VCaP (cell line): ENCODE data around the gene WFS1.

Source experiments
- H3K27ac ChIP-seq: fragments of 450-650 bp; 2 replicates; pipeline ENCODE4 v1.5.1; 2017
- CTCF ChIP-seq: fragments of 450-650 bp; conservative IDR thresholded peaks from 2 replicates; pipeline ENCODE4 v1.5.1; 2017; ENCODE audit warnings: mild to moderate bottlenecking, moderate library complexity

WFS1 gene

GRCh38 chr4:6226506-6226905, 43.1 kb upstream of the WFS1 start:
- TF ChIP-seq CTCF, result no peak
- H3K27ac ChIP-seq, result no peak overlapping the region

- no peak overlapping the region for H3K27ac ChIP-seq
- TF ChIP-seq CTCF, result no peak
Measured at GRCh38 chr4:6227412-6228157, 42.1 kb upstream of the WFS1 start.

- no peak overlapping the region for H3K27ac ChIP-seq
- TF ChIP-seq CTCF, result no peak
Measured at GRCh38 chr4:6228158-6229067, 41.2 kb upstream of the WFS1 start.

GRCh38 chr4:6229095-6229494, 40.6 kb upstream of the WFS1 start:
- no peak overlapping the region for H3K27ac ChIP-seq
- no peak for TF ChIP-seq CTCF

GRCh38 chr4:6229671-6230501, 39.8 kb upstream of the WFS1 start:
- H3K27ac ChIP-seq, result no peak overlapping the region
- no peak for TF ChIP-seq CTCF

GRCh38 chr4:6230502-6230785, 39.2 kb upstream of the WFS1 start:
- no peak for TF ChIP-seq CTCF
- H3K27ac ChIP-seq, result no peak overlapping the region
